Epithelial cell of prostate (primary cell): ENCODE results near the gene PLCL1.

Experiments used
- DNase-seq: peaks from one replicate; pipeline ENCODE4 v3.0.0-alpha.2; 2011; ENCODE audit warnings: low read depth, low spot score
- H3K27ac ChIP-seq: fragments of 450-650 bp; 2 replicates; pipeline ENCODE4 v1.5.1; 2017; ENCODE audit warnings: mild to moderate bottlenecking

Gene PLCL1

GRCh38 chr2:197978971-197979370 lies 174.6 kb downstream of the PLCL1 start:
- no peak for DNase-seq
- H3K27ac ChIP-seq, result no peak overlapping the region

- DNase-seq, result no peak
- H3K27ac ChIP-seq, result no peak overlapping the region
These were observed 178.2 kb downstream of the PLCL1 start for GRCh38 chr2:197982565-197982964.

DNA sequence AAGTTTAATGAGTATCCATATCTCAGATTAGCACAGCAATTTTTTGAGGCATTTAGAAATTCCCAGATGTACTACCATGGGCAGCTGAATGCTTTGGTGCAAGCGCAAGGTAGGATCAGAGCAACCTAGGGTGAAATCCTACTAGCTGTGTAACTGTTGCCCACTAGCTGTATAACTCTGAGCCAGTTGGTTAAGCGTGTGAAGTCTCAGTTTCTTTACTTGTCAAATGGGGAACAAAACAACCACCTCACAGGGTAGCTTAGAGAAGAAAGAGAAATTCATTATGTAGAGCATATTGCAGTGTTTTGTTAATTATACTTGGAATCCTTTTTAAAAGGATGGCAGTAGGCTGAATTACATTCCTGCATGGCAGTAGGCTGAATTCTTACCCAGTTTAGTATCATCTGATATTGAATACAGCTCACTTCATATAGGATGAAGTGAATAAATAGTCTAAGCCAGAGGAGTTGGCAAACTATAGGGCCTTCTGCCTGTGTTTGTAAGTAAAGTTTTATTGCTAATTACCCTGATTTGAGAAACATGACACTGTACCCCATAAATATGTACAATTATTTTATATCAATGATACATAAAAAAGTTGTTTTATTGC lies 180.7 kb downstream of the PLCL1 start:
- no peak for DNase-seq
- H3K27ac ChIP-seq, result no peak overlapping the region

GRCh38 chr2:197986977-197987376 lies 182.6 kb downstream of the PLCL1 start:
- no peak for DNase-seq

DNA sequence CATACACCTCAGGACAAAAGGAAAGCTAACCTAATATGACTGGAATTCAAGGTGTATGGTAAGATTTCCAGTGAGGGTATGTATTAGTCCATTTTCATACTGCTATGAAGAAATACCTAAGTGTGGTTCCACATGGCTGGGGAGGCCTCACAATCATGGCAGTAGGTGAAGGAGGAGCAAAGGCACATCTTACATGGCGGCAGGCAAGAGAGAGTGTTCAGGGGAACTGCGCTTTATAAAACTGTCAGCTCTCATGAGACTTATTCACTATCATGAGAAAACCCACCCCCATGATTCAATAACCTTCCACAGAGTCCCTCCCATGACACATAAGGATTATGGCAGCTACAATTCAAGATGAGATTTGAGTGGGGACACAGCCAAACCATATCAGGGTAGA lies 186.0 kb downstream of the PLCL1 start:
- H3K27ac ChIP-seq, result no peak overlapping the region
- DNase-seq, result no peak

More at GRCh38 chr2:197986977-197987376, 182.6 kb downstream of the PLCL1 start:
- no peak overlapping the region for H3K27ac ChIP-seq

- DNase-seq, result no peak
These were observed 188.2 kb downstream of the PLCL1 start for GRCh38 chr2:197992482-197993133.

DNA sequence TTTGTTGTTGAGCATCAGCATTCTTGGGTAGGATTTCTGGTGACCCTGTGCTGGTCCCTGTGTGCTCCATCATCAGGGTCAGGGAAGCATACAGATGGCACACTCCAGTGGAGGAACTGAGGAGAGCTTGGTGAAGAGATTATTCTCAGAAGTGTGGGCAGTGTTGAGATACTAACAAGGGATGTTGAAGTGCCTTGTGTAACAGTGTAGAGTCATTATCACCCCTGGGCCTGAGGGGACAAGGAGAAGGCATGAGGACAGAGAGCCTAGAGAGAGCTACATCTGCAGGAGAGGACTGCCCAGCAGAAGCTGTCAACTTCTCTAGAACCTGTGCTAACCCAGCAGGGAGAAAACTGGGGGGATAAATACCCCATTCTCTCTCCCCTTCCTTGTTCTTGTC lies 189.0 kb downstream of the PLCL1 start:
- DNase-seq, result no peak
- H3K27ac ChIP-seq, result no peak overlapping the region

More at GRCh38 chr2:197992482-197993133, 188.2 kb downstream of the PLCL1 start:
- H3K27ac ChIP-seq, result no peak overlapping the region

- DNase-seq, result no peak
- no peak overlapping the region for H3K27ac ChIP-seq
These were observed 189.4 kb downstream of the PLCL1 start for GRCh38 chr2:197993830-197994229.

DNA sequence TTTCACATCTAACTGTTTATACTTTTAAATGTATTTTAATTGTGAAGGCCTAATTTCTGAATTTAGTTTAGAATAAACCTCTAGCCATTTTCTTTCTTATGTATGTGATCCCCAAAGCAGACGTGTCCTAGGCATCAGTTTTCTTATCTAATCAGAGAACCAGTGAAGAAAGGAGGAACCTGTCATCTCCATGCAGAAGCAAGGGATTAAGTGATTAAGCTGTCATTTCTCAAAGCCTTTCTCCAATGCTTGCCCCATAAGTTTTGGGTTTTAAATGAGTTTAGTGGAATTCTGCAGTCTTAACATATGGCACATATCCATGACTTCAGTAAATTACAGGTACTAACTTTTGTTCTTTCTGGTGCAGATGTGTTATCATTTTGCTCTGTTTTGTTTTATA lies 190.4 kb downstream of the PLCL1 start:
- no peak for DNase-seq
- no peak overlapping the region for H3K27ac ChIP-seq

- H3K27ac ChIP-seq, result no peak overlapping the region
These were observed 192.2 kb downstream of the PLCL1 start for GRCh38 chr2:197996583-197996982.

GRCh38 chr2:197997083-197997541 lies 192.7 kb downstream of the PLCL1 start:
- H3K27ac ChIP-seq, result no peak overlapping the region
- DNase-seq, result no peak

More at GRCh38 chr2:197996583-197996982, 192.2 kb downstream of the PLCL1 start:
- no peak for DNase-seq

DNA sequence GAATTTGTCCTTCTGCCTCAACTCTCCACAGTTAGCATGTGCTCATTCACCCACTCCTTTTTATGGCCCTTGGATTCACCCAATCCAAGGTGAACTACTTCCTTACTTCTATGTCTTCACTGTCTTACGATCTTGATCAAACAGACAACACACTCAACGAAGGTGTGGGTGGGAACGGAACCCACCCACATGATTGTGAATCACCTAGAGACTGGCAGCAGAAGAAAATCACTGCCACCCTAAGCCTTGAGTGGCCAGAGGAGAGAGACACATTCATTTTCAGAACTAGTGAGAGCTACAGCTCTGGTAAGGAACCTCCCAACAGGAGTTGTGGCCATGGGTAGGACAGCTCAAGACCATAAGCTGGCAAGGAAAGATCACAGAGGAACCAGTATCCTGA lies 194.3 kb downstream of the PLCL1 start:
- no peak for DNase-seq

DNA sequence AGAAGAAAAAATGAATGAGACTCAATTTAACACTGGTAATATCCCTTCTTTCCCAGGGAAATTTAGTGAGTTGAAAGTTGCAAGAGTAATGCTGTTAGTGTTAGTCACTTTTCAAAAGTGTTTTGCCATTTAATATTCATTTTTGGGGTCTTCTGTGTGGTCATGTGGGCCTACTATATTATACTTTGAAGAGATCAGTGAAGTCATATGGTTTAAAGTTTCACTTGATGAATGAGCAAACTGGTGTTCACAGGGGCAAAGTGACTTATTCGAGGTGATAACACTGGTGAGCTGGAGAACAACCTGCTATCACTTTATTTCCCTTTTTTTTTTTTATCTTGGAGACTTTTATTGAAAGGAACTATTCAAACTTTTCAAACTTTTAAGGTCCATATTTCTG lies 196.0 kb downstream of the PLCL1 start:
- DNase-seq, result no peak
- H3K27ac ChIP-seq, result no peak overlapping the region

More for the DNA sequence above, 194.3 kb downstream of the PLCL1 start:
- H3K27ac ChIP-seq, result no peak overlapping the region

DNA sequence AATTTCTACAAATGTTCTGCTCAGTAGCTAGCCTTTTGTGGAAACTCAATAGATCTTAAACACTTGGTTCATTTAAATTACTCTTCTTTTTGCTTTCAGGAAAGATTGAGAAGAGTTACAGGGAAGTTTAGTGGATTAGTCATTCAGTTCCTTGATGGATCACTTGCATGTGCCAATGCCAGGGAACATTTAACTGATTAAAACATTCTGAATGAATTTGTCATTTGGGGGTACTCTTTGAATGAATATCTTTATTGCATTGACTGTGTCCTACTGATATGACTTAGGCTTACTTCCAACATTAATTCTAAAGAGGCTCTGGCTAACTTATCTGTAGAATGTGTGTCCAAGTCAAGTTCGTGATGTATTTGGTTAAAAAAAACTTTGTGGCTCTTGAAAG lies 199.8 kb downstream of the PLCL1 start:
- no peak for DNase-seq
- no peak overlapping the region for H3K27ac ChIP-seq

DNA sequence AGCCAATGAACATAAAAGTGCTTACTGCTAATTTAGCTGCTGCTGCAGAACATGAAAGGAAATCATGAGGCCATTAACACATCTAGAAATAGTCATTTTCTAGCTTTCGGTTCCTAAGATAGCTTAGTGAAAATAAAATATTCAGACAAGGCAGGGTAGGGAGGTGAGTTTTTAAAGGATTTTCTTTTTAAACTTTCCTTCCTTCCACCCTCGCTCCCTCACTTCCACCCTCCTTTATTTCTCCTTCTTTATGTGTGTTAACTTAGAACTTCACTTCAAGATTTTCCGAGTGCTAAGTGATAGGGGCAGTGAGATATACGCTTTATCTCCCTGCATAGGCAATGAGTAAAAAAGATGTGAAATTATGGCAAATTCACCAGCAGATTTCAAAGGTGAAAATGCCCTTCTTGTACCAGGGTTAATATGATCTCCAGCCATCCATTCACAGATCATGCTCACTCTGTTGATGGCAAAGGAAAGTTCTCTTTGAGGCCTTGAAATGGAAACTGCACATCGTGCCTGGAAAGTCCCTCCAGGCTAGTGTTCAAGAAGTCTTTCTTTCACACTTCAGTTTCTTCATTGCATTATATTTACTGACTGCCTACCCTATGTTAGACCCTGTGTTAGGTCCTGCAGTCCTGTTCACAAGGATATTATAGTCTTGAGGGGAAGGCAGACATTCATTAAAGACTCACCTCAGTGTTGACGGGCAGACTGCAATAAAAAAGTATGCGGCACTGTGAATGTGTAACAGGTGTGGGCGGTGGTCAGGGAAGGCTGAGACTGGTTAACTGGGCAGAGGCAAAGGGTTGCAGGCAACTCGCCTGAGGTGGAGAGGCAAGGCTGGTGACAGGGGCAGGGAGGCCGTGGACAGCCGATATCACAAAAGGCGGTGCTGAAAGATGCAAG lies 200.8 kb downstream of the PLCL1 start:
- no peak for DNase-seq

DNA sequence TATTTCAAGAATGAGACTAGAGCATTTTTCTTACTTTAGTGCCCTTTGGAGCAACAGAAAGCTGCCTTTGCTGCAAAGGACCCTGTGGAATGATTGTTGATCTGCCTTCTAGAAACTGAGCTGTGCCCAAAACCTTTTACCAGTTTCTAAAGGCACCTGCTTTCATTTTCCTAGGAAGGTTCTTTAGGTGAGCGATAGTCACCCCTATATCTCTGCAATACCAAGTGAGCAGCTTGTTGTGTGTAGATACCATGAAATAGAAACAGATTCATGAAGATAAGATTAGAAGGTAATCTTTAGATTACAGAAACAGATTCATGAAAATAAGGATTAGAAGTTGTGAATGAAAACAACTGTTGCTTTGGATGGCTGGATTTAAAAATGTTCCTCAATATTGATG lies 202.3 kb downstream of the PLCL1 start:
- no peak for DNase-seq
- no peak overlapping the region for H3K27ac ChIP-seq

More for the DNA sequence above, 200.8 kb downstream of the PLCL1 start:
- no peak overlapping the region for H3K27ac ChIP-seq

GRCh38 chr2:198008230-198008629 lies 203.8 kb downstream of the PLCL1 start:
- no peak overlapping the region for H3K27ac ChIP-seq
- no peak for DNase-seq

- DNase-seq, result no peak
- H3K27ac ChIP-seq, result no peak overlapping the region
These were observed 207.6 kb downstream of the PLCL1 start for GRCh38 chr2:198012025-198012424.

DNA sequence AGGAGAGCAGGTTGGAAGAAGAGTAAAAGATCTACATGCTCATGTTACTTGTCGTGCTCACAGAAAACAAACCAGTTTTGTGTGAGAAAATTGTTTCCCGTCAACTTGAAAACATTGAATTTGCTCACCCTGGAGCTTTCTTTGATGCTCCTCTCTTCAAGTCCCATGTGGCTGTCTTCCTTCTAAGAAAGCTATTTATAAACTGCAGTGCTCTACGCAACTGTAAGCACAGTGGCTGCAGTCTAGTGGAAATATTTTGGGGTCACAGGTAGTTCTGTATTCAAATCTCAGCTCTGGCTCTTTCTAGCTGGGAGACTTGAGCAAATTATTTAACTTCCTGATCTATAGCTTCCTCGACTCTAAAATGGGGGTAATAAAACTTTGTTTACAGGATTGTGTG lies 211.8 kb downstream of the PLCL1 start:
- DNase-seq, result no peak
- H3K27ac ChIP-seq, result no peak overlapping the region

- no peak for DNase-seq
- H3K27ac ChIP-seq, result no peak overlapping the region
These were observed 212.7 kb downstream of the PLCL1 start for GRCh38 chr2:198017068-198017467.

DNA sequence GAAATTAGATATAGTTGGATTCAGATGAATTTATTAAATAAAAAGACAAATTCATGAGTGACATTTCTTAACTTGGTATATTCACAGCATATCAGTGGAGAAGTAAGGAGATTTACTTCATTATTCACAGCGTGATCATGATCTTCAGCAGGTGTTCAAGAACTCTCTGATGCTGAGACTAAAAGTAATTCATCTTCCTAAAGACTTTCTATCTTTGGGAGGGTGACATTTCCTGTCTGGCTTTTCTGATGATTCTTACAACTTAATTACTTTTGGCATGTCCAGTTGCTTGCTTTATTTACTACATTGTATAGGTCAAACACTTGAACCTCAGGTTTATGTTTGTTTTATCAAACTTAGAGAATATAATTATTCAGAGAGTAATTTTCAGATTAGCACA lies 224.6 kb downstream of the PLCL1 start:
- no peak overlapping the region for H3K27ac ChIP-seq
- no peak for DNase-seq
